Endothelial cell of umbilical vein (primary cell): ENCODE data around the gene PPOX. TPM values are rescaled to one million over a fixed set of nuclear protein-coding genes. Genes with fewer than 3 reads are reported as not detected.

Source experiments
- BruUV-seq: library from RNA; stranded (reverse); fragments of 400-500 nt; replicated peaks from 2 replicates; lab custom pipeline; 2021; lab: Mats Ljungman, UMichigan
- CTCF ChIA-PET: fragments of 300-600, 350-600 bp; sonication (Branson Sonifier 250); formaldehyde crosslinking; loops from one replicate; lab custom pipeline; 2021; ENCODE audit warnings: antibody characterized with exemption, inconsistent platforms; lab: Charles Lee
- POLR2A ChIA-PET: fragments of 300-600, 350-600 bp; sonication (Branson Sonifier 250); formaldehyde crosslinking; loops from one replicate; lab custom pipeline; 2021; ENCODE audit warnings: antibody characterized with exemption, inconsistent platforms; lab: Charles Lee
- DNase-seq: peaks from one replicate; pipeline ENCODE4 v3.0.0-alpha.2; 2011; ENCODE audit warnings: low read depth, low spot score
- FAIRE-seq: peaks from 2 replicates; lab custom pipeline; 2011; peaks lifted over from hg19 to GRCh38; lab: Jason Lieb, UNC
- H2AFZ ChIP-seq: 2 replicates; pipeline ENCODE4 v1.6.0; 2012; ENCODE audit warnings: low read depth, low read length, control low read depth, inconsistent platforms
- H3K27ac ChIP-seq: 2 replicates; pipeline ENCODE4 v1.5.1; 2011; ENCODE audit warnings: low read depth, mild to moderate bottlenecking, control low read depth, low read length, moderate library complexity; ENCODE audit not compliant: insufficient read depth
- H3K27me3 ChIP-seq, 2 experiments: 2 replicates each; pipeline versions ENCODE4 v1.6.0 to v1.6.1; 2011; ENCODE audit warnings: low read length in 2 of 2, mixed read lengths in 1 of 2; ENCODE audit not compliant: control insufficient read depth in 2 of 2, insufficient read depth in 2 of 2
- H3K36me3 ChIP-seq, 2 experiments: 2 replicates in 1 of 2; 3 replicates in 1 of 2; pipeline ENCODE4 v1.5.1; 2011; ENCODE audit warnings: low read length in 2 of 2, mild to moderate bottlenecking in 1 of 2, moderate library complexity in 1 of 2; ENCODE audit not compliant: control insufficient read depth in 2 of 2, insufficient read depth in 2 of 2; ENCODE audit errors: extremely low read depth in 1 of 2
- H3K4me1 ChIP-seq: 3 replicates; pipeline ENCODE4 v1.5.1; 2011; ENCODE audit warnings: mild to moderate bottlenecking, low read length; ENCODE audit not compliant: control insufficient read depth, insufficient read depth; ENCODE audit errors: extremely low read depth
- H3K4me2 ChIP-seq: 2 replicates; pipeline ENCODE4 v1.6.1; 2011; ENCODE audit warnings: low read length, control low read depth, mixed read lengths; ENCODE audit not compliant: insufficient read depth
- H3K4me3 ChIP-seq, 3 experiments: fragments of 200-600 bp in 1 of 3; sonication (generic), shearing (Covaris generic) in 1 of 3; replicated peaks in 1 of 3; 2 replicates each; pipeline ENCODE4 v1.5.1; 2011 to 2016; ENCODE audit warnings: control low read depth in 3 of 3, low read length in 3 of 3, mild to moderate bottlenecking in 2 of 3, inconsistent platforms in 1 of 3, low read depth in 1 of 3, moderate library complexity in 1 of 3; ENCODE audit not compliant: insufficient read depth in 1 of 3
- H3K79me2 ChIP-seq: 2 replicates; pipeline ENCODE4 v1.6.0; 2012; ENCODE audit warnings: low read length, inconsistent platforms; ENCODE audit not compliant: control insufficient read depth, insufficient read depth
- H3K9ac ChIP-seq: replicated peaks from 2 replicates; pipeline ENCODE3; 2011; ENCODE audit warnings: low read length, control low read depth; ENCODE audit not compliant: insufficient read depth; ENCODE audit errors: extremely low read depth
- H3K9me1 ChIP-seq: replicated peaks from 3 replicates; pipeline ENCODE4 v1.6.0; 2011; ENCODE audit warnings: mild to moderate bottlenecking, low read length; ENCODE audit not compliant: control insufficient read depth, insufficient read depth; ENCODE audit errors: extremely low read depth
- H3K9me3 ChIP-seq: replicated peaks from 2 replicates; pipeline ENCODE4 v1.5.1; 2012; ENCODE audit warnings: low read length, inconsistent platforms; ENCODE audit not compliant: control insufficient read depth, insufficient read depth
- H4K20me1 ChIP-seq: replicated peaks from 2 replicates; pipeline ENCODE3; 2011; ENCODE audit warnings: mild to moderate bottlenecking, low read length; ENCODE audit not compliant: control insufficient read depth, insufficient read depth; ENCODE audit errors: extremely low read depth
- EZH2 ChIP-seq: IDR thresholded peaks from 2 replicates; pipeline ENCODE4 v1.6.1; 2012; ENCODE audit warnings: borderline replicate concordance, low read depth, mild to moderate bottlenecking, moderate library complexity, low read length, inconsistent platforms; ENCODE audit not compliant: severe bottlenecking
- FOS ChIP-seq: IDR thresholded peaks from 2 replicates; pipeline ENCODE4 v1.6.1; 2011; ENCODE audit warnings: mild to moderate bottlenecking, low read length, moderate library complexity, borderline replicate concordance; ENCODE audit not compliant: insufficient read depth
- GATA2 ChIP-seq: IDR thresholded peaks from 2 replicates; pipeline ENCODE4 v1.7.0; 2011; ENCODE audit warnings: low read depth, mild to moderate bottlenecking, moderate library complexity, mixed read lengths, low read length; ENCODE audit not compliant: insufficient read length, insufficient read depth
- JUN ChIP-seq: IDR thresholded peaks from 2 replicates; pipeline ENCODE4 v1.6.1; 2011; ENCODE audit warnings: borderline replicate concordance, low read depth; ENCODE audit not compliant: insufficient read length, insufficient read depth
- MAX ChIP-seq: IDR thresholded peaks from 2 replicates; pipeline ENCODE4 v1.6.1; 2011; ENCODE audit not compliant: insufficient read depth, insufficient read length
- MYC ChIP-seq: IDR thresholded peaks from one replicate; pipeline ENCODE4 v1.6.1; 2011; ENCODE audit warnings: mild to moderate bottlenecking, low read depth, low read length
- POLR2A ChIP-seq: IDR thresholded peaks from 2 replicates; pipeline ENCODE4 v1.6.1; 2012; ENCODE audit warnings: low read depth, mild to moderate bottlenecking, control low read depth, low read length
- POLR2AphosphoS5 ChIP-seq: IDR thresholded peaks from 2 replicates; pipeline ENCODE4 v1.6.1; 2012; ENCODE audit warnings: low read depth, mild to moderate bottlenecking, control low read depth, low read length, moderate library complexity; ENCODE audit not compliant: insufficient read depth
- dilution Hi-C: fragments of 300-500 bp; cut with MboI; formaldehyde crosslinking; loops from one replicate; pipeline ENCODE4 v1.15.0; 2019; ENCODE audit warnings: low sequenced_read_pairs; ENCODE audit not compliant: extremely low pct_ligation_motif_present
- intact Hi-C: fragments of 100-400 bp; cut with micrococcal nuclease; formaldehyde crosslinking; loops from one replicate; pipeline ENCODE4 v1.10.0; 2022
- polyA plus RNA-seq, 4 experiments: library from polyadenylated mRNA; depleted of rRNA in 3 of 4; stranded (reverse) in 3 of 4; unstranded in 1 of 4; fragments of >200 nt; gene quantifications; 2 replicates each; pipeline versions ENCODE4 v1.2.1 to v1.2.3, GENCODE V29; 2011 to 2012; ENCODE audit warnings: missing spikeins in 1 of 4
- total RNA-seq: library from RNA; stranded (reverse); gene quantifications from 2 replicates; pipeline ENCODE4 v1.2.3, GENCODE V29; 2021

PPOX gene
- total and polyA plus RNA-seq, 2 donors (not counting 3 experiments of a cell fraction or from before 2014, with no cell fraction given): 26.4 to 28.5 TPM

GRCh38 chr1:161177112-161177935 lies 11.1 kb downstream of the PPOX start, which contains the start of gene B4GALT3:
Gene B4GALT3, minus strand, starts transcription at chr1:161177507. Its CDS starts 1,447 bp downstream, at chr1:161176060.
- Histone ChIP-seq H3K27me3 (no peaks in the 10 kb centered on the region), H3K4me2 (peak within 1 kb of the TSS; percentile 79), H3K79me2 (peaks cover 8% of the 10 kb centered on the region), H3K9me3 (no peaks in the 10 kb centered on the region), H4K20me1 (no peaks in the 10 kb centered on the region), H3K9me1 (no peaks in the 10 kb centered on the region), H3K4me3 (peak within 1 kb of the TSS; percentile 38 to 60 (median 57)), H3K27ac (peak within 1 kb of the TSS; percentile 14), H3K9ac (peak within 1 kb of the TSS; percentile 71), H2AFZ (peak within 1 kb of the TSS; percentile 75), H3K36me3 (peaks cover 0 to 7% of the 10 kb centered on the region in 2 experiments), H3K4me1 (peaks cover 11% of the 10 kb centered on the region)
- FAIRE-seq: peak; percentile 64
- TF ChIP-seq POLR2A (peak; percentile 94), POLR2AphosphoS5 (peak; percentile 73), EZH2 (no peak), MAX (no peak), GATA2 (no peak), MYC (peak; percentile 24), JUN (no peak), FOS (no peak)
- CTCF ChIA-PET: interaction anchor here (1.0 to 2.5 kb wide), 5 partner anchors 12 to 205 kb away, joined by 3 to 10 read pairs (median 5); partner anchors contain the start of genes NDUFS2, PPOX and TOMM40L
- dilution Hi-C loops: no loop called here
- peak; percentile 85 for DNase-seq
- POLR2A ChIA-PET: interaction anchor here (1.0 to 1.1 kb wide), 2 partner anchors 12 to 25 kb away, joined by 3 to 4 read pairs; partner anchors contain the start of gene NDUFS2
- BruUV-seq: TSS peak; percentile 96
- intact Hi-C loops: loop anchor here (1.0 kb wide), 1 partner anchor 11 kb away; the partner anchor contains the start of gene PPOX
